Peyer's patch (tissue), 4 donors: ENCODE results near the gene DLGAP4. TPM values are rescaled to one million over a fixed set of nuclear protein-coding genes. Genes with fewer than 3 reads are reported as not detected.

ENCODE experiments used
- DNase-seq, 3 donors: peaks; one replicate each; pipeline ENCODE4 v3.0.0-alpha.2; 2017 to 2019
- H3K27ac ChIP-seq, 4 donors: fragments of 200-600 bp; sonication (generic); one replicate each; pipeline ENCODE4 v1.5.1; 2016 to 2019
- H3K27me3 ChIP-seq, 2 donors: fragments of 200-600 bp; sonication (generic); one replicate each; pipeline ENCODE4 v1.5.1; 2019
- H3K36me3 ChIP-seq, 3 donors: fragments of 200-600 bp; sonication (generic); one replicate each; pipeline ENCODE4 v1.5.1; 2016 to 2019
- H3K4me1 ChIP-seq, 4 donors: fragments of 200-600 bp; sonication (generic); one replicate each; pipeline ENCODE4 v1.5.1; 2016 to 2019
- H3K4me3 ChIP-seq, 4 donors: fragments of 200-600 bp; sonication (generic); 1 replicate in 3 of 4; 2 replicates in 1 of 4; pipeline ENCODE4 v1.5.1; 2016 to 2019; ENCODE audit warnings: mild to moderate bottlenecking in 1 of 4
- H3K9me3 ChIP-seq, 4 donors: fragments of 200-600 bp; sonication (generic); one replicate each; pipeline ENCODE4 v1.5.1; 2016 to 2019; ENCODE audit warnings: mild to moderate bottlenecking in 1 of 4
- CTCF ChIP-seq, 6 experiments: fragments of 450-650 bp in 4 of 6; fragments of 200-600 bp in 2 of 6; sonication (generic) in 1 of 6; IDR thresholded peaks; one replicate each; pipeline ENCODE4 v1.5.1; 2017 to 2019; ENCODE audit warnings: antibody characterized with exemption in 6 of 6, mild to moderate bottlenecking in 3 of 6, moderate library complexity in 1 of 6
- POLR2A ChIP-seq, 2 donors: fragments of 450-650 bp; IDR thresholded peaks; one replicate each; pipeline ENCODE4 v1.5.1; 2017; ENCODE audit warnings: antibody characterized with exemption in 2 of 2, mild to moderate bottlenecking in 2 of 2, moderate library complexity in 2 of 2
- total RNA-seq, 4 donors: library from RNA; depleted of rRNA; stranded (reverse); fragments of >200 nt; gene quantifications; one replicate each; pipeline ENCODE4 v1.1.0, GENCODE V29; 2016

DLGAP4 gene
- total RNA-seq, 4 donors from 2014 or later = 44.5 to 70.1 (median 59.0) TPM

GRCh38 chr20:36405255-36405654 is 99.1 kb downstream of the DLGAP4 start:
- H3K27me3 ChIP-seq = no peaks in the 10 kb centered on the region
- H3K36me3 ChIP-seq = no peaks in the 10 kb centered on the region
- TF ChIP-seq CTCF (IDR thresholded peaks at IDR 0.05) (no peak), POLR2A (IDR thresholded peaks at IDR 0.05) (no peak)
- no peak overlapping the region for H3K27ac ChIP-seq
- H3K4me1 ChIP-seq = no peaks in the 10 kb centered on the region
- DNase-seq = no peak
- no peaks in the 10 kb centered on the region for H3K9me3 ChIP-seq
- no peak overlapping the region for H3K4me3 ChIP-seq

GRCh38 chr20:36407199-36407733 is 101.1 kb downstream of the DLGAP4 start:
- H3K4me3 ChIP-seq = no peak overlapping the region
- H3K27me3 ChIP-seq = no peaks in the 10 kb centered on the region
- no peak overlapping the region for H3K27ac ChIP-seq
- no peaks in the 10 kb centered on the region for H3K9me3 ChIP-seq
- no peaks in the 10 kb centered on the region for H3K4me1 ChIP-seq
- no peak for DNase-seq
- TF ChIP-seq POLR2A (IDR thresholded peaks at IDR 0.05) = no peak
- TF ChIP-seq CTCF (IDR thresholded peaks at IDR 0.05) = no peak
- H3K36me3 ChIP-seq = no peaks in the 10 kb centered on the region

GRCh38 chr20:36408219-36408618 is 102.1 kb downstream of the DLGAP4 start:
- H3K9me3 ChIP-seq = no peaks in the 10 kb centered on the region
- no peak for DNase-seq
- TF ChIP-seq CTCF (IDR thresholded peaks at IDR 0.05) (no peak), POLR2A (IDR thresholded peaks at IDR 0.05) (no peak)
- no peak overlapping the region for H3K4me3 ChIP-seq
- H3K36me3 ChIP-seq = no peaks in the 10 kb centered on the region
- H3K27me3 ChIP-seq = no peaks in the 10 kb centered on the region
- H3K27ac ChIP-seq = no peak overlapping the region
- H3K4me1 ChIP-seq = no peaks in the 10 kb centered on the region

- Histone ChIP-seq H3K27me3 (no peaks in the 10 kb centered on the region), H3K36me3 (no peaks in the 10 kb centered on the region), H3K9me3 (no peaks in the 10 kb centered on the region), H3K4me1 (no peaks in the 10 kb centered on the region), H3K4me3 (no peak overlapping the region), H3K27ac (no peak overlapping the region)
- no peak for DNase-seq
- TF ChIP-seq POLR2A (IDR thresholded peaks at IDR 0.05) (no peak), CTCF (IDR thresholded peaks at IDR 0.05) (no peak)
Measured at GRCh38 chr20:36411861-36412454, 105.8 kb downstream of the DLGAP4 start.

- TF ChIP-seq POLR2A (IDR thresholded peaks at IDR 0.05) = no peak
- no peak for TF ChIP-seq CTCF (IDR thresholded peaks at IDR 0.05)
- no peaks in the 10 kb centered on the region for H3K9me3 ChIP-seq
- no peak for DNase-seq
- H3K27me3 ChIP-seq = no peaks in the 10 kb centered on the region
- no peak overlapping the region for H3K4me3 ChIP-seq
- H3K4me1 ChIP-seq = no peaks in the 10 kb centered on the region
- no peaks in the 10 kb centered on the region for H3K36me3 ChIP-seq
- H3K27ac ChIP-seq = no peak overlapping the region
Measured at GRCh38 chr20:36415475-36416002, 109.4 kb downstream of the DLGAP4 start.
